Thymus (tissue), 2 donors: Measurements from ENCODE around the gene PCDHGA10. TPM values are rescaled to one million over a fixed set of nuclear protein-coding genes. Genes with fewer than 3 reads are reported as not detected.

Experiments
- polyA plus RNA-seq: library from polyadenylated mRNA; stranded (reverse); fragments of 200-250 nt; gene quantifications from one replicate; pipeline ENCODE4 v1.2.3, GENCODE V29; 2013
- total RNA-seq: library from RNA; stranded (reverse); fragments of 120-200 nt; gene quantifications from one replicate; pipeline ENCODE4 v1.2.4, GENCODE V29; 2013
- donor health status: healthy.

Gene PCDHGA10
- total and polyA plus RNA-seq, 2 donors, result 0.61 to 0.87 TPM

Other genes with a start within 250 kb of the PCDHGA10 start
Only the 30 nearest of the 37 such genes appear.
- 0.19 TPM for gene PCDHB10, start 220.6 kb upstream of the PCDHGA10 start, total RNA-seq
- 0.23 TPM for gene PCDHB10, start 220.6 kb upstream of the PCDHGA10 start, polyA plus RNA-seq
- gene PCDHB11, start 213.4 kb upstream of the PCDHGA10 start, total RNA-seq, result 0.24 TPM
- 0.37 TPM for gene PCDHB11, start 213.4 kb upstream of the PCDHGA10 start, polyA plus RNA-seq
- gene PCDHB12, start 204.3 kb upstream of the PCDHGA10 start, total RNA-seq, result 0.19 TPM
- 0.18 TPM for gene PCDHB12, start 204.3 kb upstream of the PCDHGA10 start, polyA plus RNA-seq
- gene PCDHB13, start 199.1 kb upstream of the PCDHGA10 start, total RNA-seq, result 0.14 TPM
- gene PCDHB13, start 199.1 kb upstream of the PCDHGA10 start, polyA plus RNA-seq, result 0.27 TPM
- gene PCDHB14, start 189.6 kb upstream of the PCDHGA10 start, total RNA-seq, result 0.38 TPM
- gene PCDHB14, start 189.6 kb upstream of the PCDHGA10 start, polyA plus RNA-seq, result 0.87 TPM
- 0.33 TPM for gene PCDHB15, start 167.6 kb upstream of the PCDHGA10 start, total RNA-seq
- gene PCDHB15, start 167.6 kb upstream of the PCDHGA10 start, polyA plus RNA-seq, result 0.66 TPM
- 0.09 TPM for gene SLC25A2, start 108.9 kb upstream of the PCDHGA10 start, total RNA-seq
- gene SLC25A2, start 108.9 kb upstream of the PCDHGA10 start, polyA plus RNA-seq, result 0.16 TPM
- 138 TPM for gene TAF7, start 92.2 kb upstream of the PCDHGA10 start, total RNA-seq
- 174 TPM for gene TAF7, start 92.2 kb upstream of the PCDHGA10 start, polyA plus RNA-seq
- gene PCDHGA1, start 82.5 kb upstream of the PCDHGA10 start, total RNA-seq, result 0.09 TPM
- gene PCDHGA1, start 82.5 kb upstream of the PCDHGA10 start, polyA plus RNA-seq, result 0.16 TPM
- gene PCDHGA2, start 74.2 kb upstream of the PCDHGA10 start, total RNA-seq, result 0.19 TPM
- 0.46 TPM for gene PCDHGA2, start 74.2 kb upstream of the PCDHGA10 start, polyA plus RNA-seq
- 0.19 TPM for gene PCDHGA3, start 69.2 kb upstream of the PCDHGA10 start, total RNA-seq
- 0.11 TPM for gene PCDHGA3, start 69.2 kb upstream of the PCDHGA10 start, polyA plus RNA-seq
- 0.14 TPM for gene PCDHGB1, start 62.9 kb upstream of the PCDHGA10 start, total RNA-seq
- gene PCDHGB1, start 62.9 kb upstream of the PCDHGA10 start, polyA plus RNA-seq, result 0.11 TPM
- 0.19 TPM for gene PCDHGA4, start 58.0 kb upstream of the PCDHGA10 start, total RNA-seq
- gene PCDHGA4, start 58.0 kb upstream of the PCDHGA10 start, polyA plus RNA-seq, result 0.11 TPM
- 0.28 TPM for gene PCDHGB2, start 53.0 kb upstream of the PCDHGA10 start, total RNA-seq
- 0.21 TPM for gene PCDHGB2, start 53.0 kb upstream of the PCDHGA10 start, polyA plus RNA-seq
- 0.19 TPM for gene PCDHGA5, start 48.8 kb upstream of the PCDHGA10 start, total RNA-seq
- gene PCDHGA5, start 48.8 kb upstream of the PCDHGA10 start, polyA plus RNA-seq, result 0.18 TPM
- gene PCDHGB3, start 42.7 kb upstream of the PCDHGA10 start, total RNA-seq, result 0.33 TPM
- 0.14 TPM for gene PCDHGB3, start 42.7 kb upstream of the PCDHGA10 start, polyA plus RNA-seq
- 0.47 TPM for gene PCDHGA6, start 39.1 kb upstream of the PCDHGA10 start, total RNA-seq
- 1.2 TPM for gene PCDHGA6, start 39.1 kb upstream of the PCDHGA10 start, polyA plus RNA-seq
- 0.28 TPM for gene PCDHGA7, start 30.2 kb upstream of the PCDHGA10 start, total RNA-seq
- gene PCDHGA7, start 30.2 kb upstream of the PCDHGA10 start, polyA plus RNA-seq, result 0.46 TPM
- gene PCDHGB4, start 25.3 kb upstream of the PCDHGA10 start, total RNA-seq, result 1.0 TPM
- 1.6 TPM for gene PCDHGB4, start 25.3 kb upstream of the PCDHGA10 start, polyA plus RNA-seq
- gene PCDHGA8, start 20.4 kb upstream of the PCDHGA10 start, total RNA-seq, result 0.19 TPM
- gene PCDHGA8, start 20.4 kb upstream of the PCDHGA10 start, polyA plus RNA-seq, result 0.18 TPM
- 1.6 TPM for gene PCDHGB5, start 15.0 kb upstream of the PCDHGA10 start, total RNA-seq
- gene PCDHGB5, start 15.0 kb upstream of the PCDHGA10 start, polyA plus RNA-seq, result 1.1 TPM
- gene PCDHGA9, start 10.2 kb upstream of the PCDHGA10 start, total RNA-seq, result 0.66 TPM
- 0.75 TPM for gene PCDHGA9, start 10.2 kb upstream of the PCDHGA10 start, polyA plus RNA-seq
- gene PCDHGB6, start 5.0 kb upstream of the PCDHGA10 start, total RNA-seq, result 0.61 TPM
- gene PCDHGB6, start 5.0 kb upstream of the PCDHGA10 start, polyA plus RNA-seq, result 1.1 TPM
- gene PCDHGB7, start 4.7 kb downstream of the PCDHGA10 start, total RNA-seq, result 0.85 TPM
- gene PCDHGB7, start 4.7 kb downstream of the PCDHGA10 start, polyA plus RNA-seq, result 1.2 TPM
- gene PCDHGA11, start 8.1 kb downstream of the PCDHGA10 start, total RNA-seq, result 0.42 TPM
- gene PCDHGA11, start 8.1 kb downstream of the PCDHGA10 start, polyA plus RNA-seq, result 0.68 TPM
- gene PCDHGA12, start 17.5 kb downstream of the PCDHGA10 start, total RNA-seq, result 0.80 TPM
- gene PCDHGA12, start 17.5 kb downstream of the PCDHGA10 start, polyA plus RNA-seq, result 0.71 TPM
- 5.5 TPM for gene PCDHGC3, start 63.0 kb downstream of the PCDHGA10 start, total RNA-seq
- gene PCDHGC3, start 63.0 kb downstream of the PCDHGA10 start, polyA plus RNA-seq, result 28.7 TPM
- 0.19 TPM for gene PCDHGC4, start 72.0 kb downstream of the PCDHGA10 start, total RNA-seq
- gene PCDHGC4, start 72.0 kb downstream of the PCDHGA10 start, polyA plus RNA-seq, result 0.05 TPM
- 0.19 TPM for gene PCDHGC5, start 76.1 kb downstream of the PCDHGA10 start, total RNA-seq
- gene PCDHGC5, start 76.1 kb downstream of the PCDHGA10 start, polyA plus RNA-seq, result 0.11 TPM
- 28.0 TPM for gene DIAPH1, start 206.0 kb downstream of the PCDHGA10 start, total RNA-seq
- 80.0 TPM for gene DIAPH1, start 206.0 kb downstream of the PCDHGA10 start, polyA plus RNA-seq